Measurements from ENCODE around the gene LDLRAD4.

The LDLRAD4 gene

DNA sequence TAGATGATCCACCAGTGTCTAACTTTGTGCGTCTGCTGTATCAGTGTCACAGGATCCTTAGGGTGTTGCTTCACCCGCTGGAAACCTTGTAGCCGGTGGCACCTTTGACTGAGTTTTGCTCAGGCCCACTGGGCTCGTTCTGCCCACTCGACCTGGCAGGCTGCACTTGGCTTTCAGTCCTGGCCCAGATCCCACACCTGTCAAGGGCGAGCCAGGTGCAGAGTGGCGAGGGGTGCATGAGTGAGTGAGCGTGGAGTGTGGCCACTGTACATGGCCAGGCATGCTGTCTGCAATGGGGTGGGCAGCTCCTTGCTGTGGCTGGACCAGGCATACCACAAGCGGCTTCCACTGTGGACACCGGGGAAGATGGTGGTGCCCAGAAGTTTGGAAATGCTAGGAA, 328.8 kb downstream of the LDLRAD4 start:
- no peak overlapping the region for H3K9ac ChIP-seq (ENCODE audit: insufficient read length)
- no peak for DNase-seq (ENCODE audit: low read depth, low spot score)
- no peaks in the 10 kb centered on the region for H3K9me3 ChIP-seq (ENCODE audit: low read depth, low read length)
- H3K36me3 ChIP-seq (ENCODE audit: insufficient read depth, low read length): no peaks in the 10 kb centered on the region
- no peak overlapping the region for H3K4me3 ChIP-seq
- no peak overlapping the region for H3K27ac ChIP-seq
- TF ChIP-seq FOXP2 (optimal IDR thresholded peaks at IDR 0.05; ENCODE audit: control extremely low read depth, extremely low read length, insufficient read depth) (no peak), POLR2AphosphoS5 (IDR thresholded peaks at IDR 0.05; ENCODE audit: borderline replicate concordance, low read depth, low read length) (no peak), EZH2 (IDR thresholded peaks at IDR 0.05) (no peak)

DNA sequence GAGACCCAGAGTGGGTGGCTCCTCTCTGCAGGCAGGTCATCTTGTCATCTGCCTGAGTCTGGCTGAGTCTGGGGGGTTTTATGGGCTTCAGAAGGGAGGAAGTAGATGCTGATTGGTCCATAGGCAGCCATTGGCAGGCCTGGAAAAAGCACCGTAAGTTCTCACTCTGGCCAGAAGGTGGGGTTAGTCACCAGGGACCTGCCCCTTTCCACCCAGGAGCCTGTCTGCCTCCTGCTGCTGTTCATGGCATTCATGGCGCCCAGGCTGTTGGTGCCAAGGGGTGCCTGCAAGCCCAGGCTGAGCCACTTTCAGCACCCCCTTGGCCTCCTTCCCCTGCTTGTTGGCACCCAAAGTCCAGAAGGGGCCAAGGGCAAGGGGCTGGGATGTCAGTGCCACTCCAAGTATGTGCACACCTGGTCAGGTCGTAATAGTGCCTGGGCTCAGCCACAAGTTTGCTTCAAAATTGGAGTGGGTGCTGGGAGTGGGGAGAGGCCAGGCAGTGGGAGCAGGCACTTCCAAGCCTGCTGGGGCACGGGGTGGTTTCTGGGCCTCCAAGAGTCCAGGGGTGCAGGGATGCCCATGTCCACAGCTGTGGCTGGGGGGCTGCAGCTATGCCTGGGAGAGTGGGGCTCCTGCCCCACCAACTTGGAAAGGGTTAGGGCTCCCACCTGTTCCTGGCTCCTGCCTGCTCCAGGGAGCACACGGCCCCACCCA, 329.7 kb downstream of the LDLRAD4 start:
- no peaks in the 10 kb centered on the region for H3K36me3 ChIP-seq (ENCODE audit: insufficient read depth, low read length)
- H3K9me3 ChIP-seq (ENCODE audit: low read depth, low read length): no peaks in the 10 kb centered on the region
- no peak overlapping the region for H3K9ac ChIP-seq (ENCODE audit: insufficient read length)
- DNase-seq (ENCODE audit: low read depth, low spot score): no peak
- TF ChIP-seq EZH2 (IDR thresholded peaks at IDR 0.05): no peak
- TF ChIP-seq POLR2AphosphoS5 (IDR thresholded peaks at IDR 0.05; ENCODE audit: borderline replicate concordance, low read depth, low read length): no peak
- TF ChIP-seq FOXP2 (optimal IDR thresholded peaks at IDR 0.05; ENCODE audit: control extremely low read depth, extremely low read length, insufficient read depth): no peak
- H3K27ac ChIP-seq: no peak overlapping the region
- no peak overlapping the region for H3K4me3 ChIP-seq

GRCh38 chr18:13548966-13549879, 330.7 kb downstream of the LDLRAD4 start:
- Histone ChIP-seq H3K9me3 (ENCODE audit: low read depth, low read length) (no peaks in the 10 kb centered on the region), H3K9ac (ENCODE audit: insufficient read length) (no peak overlapping the region), H3K4me3 (peak overlapping the region; percentile 1; the same call in 1 of the 2 replicates), H3K27ac (no peak overlapping the region; the same call in 1 of the 2 replicates), H3K36me3 (ENCODE audit: insufficient read depth, low read length) (no peaks in the 10 kb centered on the region)
- TF ChIP-seq EZH2 (IDR thresholded peaks at IDR 0.05) (no peak), FOXP2 (optimal IDR thresholded peaks at IDR 0.05; ENCODE audit: control extremely low read depth, extremely low read length, insufficient read depth) (no peak), POLR2AphosphoS5 (IDR thresholded peaks at IDR 0.05; ENCODE audit: borderline replicate concordance, low read depth, low read length) (no peak)
- no peak for DNase-seq (ENCODE audit: low read depth, low spot score)

DNA sequence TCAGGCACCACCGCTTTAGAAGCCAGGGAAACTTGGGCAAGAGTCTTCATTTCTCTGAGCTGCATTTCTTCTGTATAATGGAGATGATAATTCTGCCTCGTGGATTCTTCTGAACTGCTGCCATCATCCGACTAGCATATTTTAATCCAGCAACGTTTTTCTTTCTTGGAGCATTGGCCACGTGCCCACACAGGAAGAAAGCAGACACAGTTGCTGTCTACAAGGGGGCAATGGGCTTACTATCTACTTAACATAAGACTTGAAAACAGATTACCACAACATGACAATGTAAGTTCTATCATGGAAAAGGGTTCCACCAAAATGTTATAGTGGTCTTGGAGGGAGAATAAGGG, 331.3 kb downstream of the LDLRAD4 start:
- Histone ChIP-seq H3K4me3 (peak overlapping the region; percentile 1; the same call in 1 of the 2 replicates), H3K9ac (ENCODE audit: insufficient read length) (no peak overlapping the region), H3K9me3 (ENCODE audit: low read depth, low read length) (no peaks in the 10 kb centered on the region), H3K27ac (no peak overlapping the region; the same call in 1 of the 2 replicates), H3K36me3 (ENCODE audit: insufficient read depth, low read length) (no peaks in the 10 kb centered on the region)
- no peak for TF ChIP-seq POLR2AphosphoS5 (IDR thresholded peaks at IDR 0.05; ENCODE audit: borderline replicate concordance, low read depth, low read length)
- TF ChIP-seq FOXP2 (optimal IDR thresholded peaks at IDR 0.05; ENCODE audit: control extremely low read depth, extremely low read length, insufficient read depth): no peak
- no peak for TF ChIP-seq EZH2 (IDR thresholded peaks at IDR 0.05)
- no peak for DNase-seq (ENCODE audit: low read depth, low spot score)

DNA sequence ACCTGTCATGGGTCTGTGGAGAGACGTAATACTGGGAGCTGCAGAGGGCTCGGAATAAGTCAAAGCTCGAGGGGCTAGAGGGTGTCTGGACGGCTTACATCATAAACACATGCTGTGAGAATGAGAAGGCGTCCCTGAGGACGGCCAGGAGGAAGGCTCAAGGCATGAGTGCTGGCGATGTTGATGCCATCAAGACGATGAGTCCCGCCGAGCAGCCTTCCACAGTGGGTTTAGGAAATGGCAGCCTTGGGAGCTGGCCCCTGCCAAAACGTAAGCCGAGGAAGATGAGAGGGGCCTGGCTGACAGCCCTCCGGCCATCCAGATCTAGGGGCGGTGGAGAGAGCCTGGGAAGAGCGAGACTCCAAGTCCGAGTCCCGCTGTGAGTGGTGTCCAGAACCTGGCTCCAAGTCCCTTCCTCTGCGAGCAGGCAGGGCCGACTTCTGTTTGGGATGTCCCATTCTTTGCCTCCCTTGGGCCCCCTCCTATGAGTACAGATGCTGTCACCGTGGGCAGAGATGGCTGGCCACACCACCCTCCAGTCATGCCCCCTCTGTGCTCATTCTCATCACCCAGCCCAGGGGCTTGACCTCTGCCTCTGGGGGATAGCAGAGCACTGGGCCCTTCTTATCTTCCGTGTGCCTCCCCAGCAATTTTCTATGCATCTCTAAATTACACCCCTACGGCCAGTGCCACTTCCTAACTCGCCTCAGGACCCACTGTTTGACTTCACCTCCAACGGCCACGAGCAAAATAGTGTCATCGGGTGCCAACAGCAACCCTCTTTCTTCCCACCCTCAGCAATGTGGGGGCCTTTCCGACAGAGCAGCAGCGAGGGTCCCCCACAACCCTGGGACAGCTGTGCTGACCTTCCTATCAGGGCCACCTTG, 332.1 kb downstream of the LDLRAD4 start:
- no peak for DNase-seq (ENCODE audit: low read depth, low spot score)
- Histone ChIP-seq H3K27ac (no peak overlapping the region), H3K9ac (ENCODE audit: insufficient read length) (no peak overlapping the region), H3K9me3 (ENCODE audit: low read depth, low read length) (no peaks in the 10 kb centered on the region), H3K4me3 (no peak overlapping the region), H3K36me3 (ENCODE audit: insufficient read depth, low read length) (no peaks in the 10 kb centered on the region)
- TF ChIP-seq POLR2AphosphoS5 (IDR thresholded peaks at IDR 0.05; ENCODE audit: borderline replicate concordance, low read depth, low read length): no peak
- no peak for TF ChIP-seq EZH2 (IDR thresholded peaks at IDR 0.05)
- TF ChIP-seq FOXP2 (optimal IDR thresholded peaks at IDR 0.05; ENCODE audit: control extremely low read depth, extremely low read length, insufficient read depth): no peak

DNA sequence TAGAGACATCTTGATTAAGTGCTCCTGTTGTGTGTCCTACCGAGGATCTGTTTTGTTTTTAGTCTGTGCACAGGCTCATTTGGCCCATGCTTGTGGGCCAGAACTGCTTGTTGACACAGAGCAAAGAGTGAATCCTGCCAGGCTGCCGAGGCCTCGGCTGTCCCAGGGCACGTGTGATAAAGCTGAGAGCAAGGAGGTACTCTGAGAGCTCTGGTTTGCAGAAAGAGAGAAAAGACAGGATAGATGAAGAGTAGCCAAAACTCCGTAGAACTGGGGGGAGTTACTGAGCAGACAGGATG, 332.7 kb downstream of the LDLRAD4 start:
- TF ChIP-seq EZH2 (IDR thresholded peaks at IDR 0.05): no peak
- no peak for TF ChIP-seq POLR2AphosphoS5 (IDR thresholded peaks at IDR 0.05; ENCODE audit: borderline replicate concordance, low read depth, low read length)
- TF ChIP-seq FOXP2 (optimal IDR thresholded peaks at IDR 0.05; ENCODE audit: control extremely low read depth, extremely low read length, insufficient read depth): no peak
- no peak overlapping the region for H3K4me3 ChIP-seq
- H3K9ac ChIP-seq (ENCODE audit: insufficient read length): no peak overlapping the region
- H3K27ac ChIP-seq: no peak overlapping the region
- H3K9me3 ChIP-seq (ENCODE audit: low read depth, low read length): no peaks in the 10 kb centered on the region
- no peak for DNase-seq (ENCODE audit: low read depth, low spot score)
- no peaks in the 10 kb centered on the region for H3K36me3 ChIP-seq (ENCODE audit: insufficient read depth, low read length)

GRCh38 chr18:13551841-13552733, 333.5 kb downstream of the LDLRAD4 start:
- no peak overlapping the region for H3K4me3 ChIP-seq
- H3K27ac ChIP-seq: no peak overlapping the region
- no peaks in the 10 kb centered on the region for H3K9me3 ChIP-seq (ENCODE audit: low read depth, low read length)
- H3K36me3 ChIP-seq (ENCODE audit: insufficient read depth, low read length): no peaks in the 10 kb centered on the region
- TF ChIP-seq EZH2 (IDR thresholded peaks at IDR 0.05): no peak
- no peak for TF ChIP-seq FOXP2 (optimal IDR thresholded peaks at IDR 0.05; ENCODE audit: control extremely low read depth, extremely low read length, insufficient read depth)
- TF ChIP-seq POLR2AphosphoS5 (IDR thresholded peaks at IDR 0.05; ENCODE audit: borderline replicate concordance, low read depth, low read length): no peak
- DNase-seq (ENCODE audit: low read depth, low spot score): no peak
- H3K9ac ChIP-seq (ENCODE audit: insufficient read length): no peak overlapping the region

Measured in SK-N-MC (cell line).